Measurements from ENCODE around the gene NUDT7. TPM values are rescaled to one million over a fixed set of nuclear protein-coding genes. Genes with fewer than 3 reads are reported as not detected.

NUDT7 gene
- polyA plus RNA-seq (2013): 6.1 TPM

DNA sequence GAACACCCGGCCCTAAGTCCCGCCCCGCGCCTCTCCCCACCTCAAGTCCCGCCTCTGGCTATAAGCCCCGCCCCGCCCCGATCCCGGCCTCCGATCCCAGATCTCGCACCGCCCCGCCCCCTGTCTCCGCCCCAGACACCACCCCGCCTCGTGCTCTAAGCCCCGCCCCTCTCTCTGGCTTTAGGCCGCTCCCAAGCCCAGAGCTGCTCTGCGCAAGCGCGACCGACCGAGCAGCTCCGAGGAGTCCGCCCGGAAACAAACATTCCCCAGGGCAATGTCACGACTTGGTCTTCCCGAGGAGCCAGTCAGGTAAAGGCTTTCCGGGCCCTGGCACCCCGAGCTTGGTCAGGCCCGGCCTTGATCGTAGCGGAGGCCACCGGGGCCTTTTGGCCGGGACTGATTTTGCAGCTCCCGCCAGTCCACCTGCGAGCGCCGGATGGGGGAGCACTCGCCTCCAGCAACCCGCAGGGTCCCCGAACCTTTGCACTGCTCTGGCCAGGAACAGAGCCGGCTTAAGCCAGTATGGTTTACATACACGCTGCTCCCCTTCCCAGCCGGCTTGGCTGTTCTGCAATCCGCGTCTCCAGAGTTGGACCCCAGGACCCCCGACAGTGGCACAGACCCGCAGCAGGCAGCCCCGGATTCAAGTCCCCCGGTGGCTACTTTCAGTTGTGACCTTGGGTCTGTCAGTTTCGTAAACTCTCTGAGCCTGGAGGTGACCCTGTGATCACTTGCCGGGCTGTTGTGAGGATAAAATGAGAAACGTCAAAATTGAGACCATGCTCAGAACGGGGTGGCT is at the start of gene NUDT7:
Gene NUDT7 (plus strand): TSS at position 206 of the 799 bp plus-strand sequence. CDS start 69 bp downstream, at position 275.
- peaks cover 0 to 7% (median 0%) of the 10 kb centered on the region in 5 experiments for H3K9me3 ChIP-seq (ENCODE audit: control extremely low read depth in 1 of 5, control insufficient read depth in 4 of 5, insufficient read depth in 2 of 5, low read depth in 1 of 5, low read length in 4 of 5)
- H3K36me3 ChIP-seq (ENCODE audit: control insufficient read depth in 4 of 4, insufficient read depth in 4 of 4, low read length in 3 of 4): peaks cover 0 to 6% (median 0%) of the 10 kb centered on the region in 4 experiments
- H3K4me1 ChIP-seq (ENCODE audit: control extremely low read depth in 1 of 4, control insufficient read depth in 4 of 4, insufficient read depth in 4 of 4, low read length in 3 of 4): peaks cover 0 to 21% (median 17%) of the 10 kb centered on the region in 4 experiments
- peak; percentile 92 to 94 (median 93) for DNase-seq
- CTCF ChIA-PET: interaction anchor here (0.6 kb wide), 2 partner anchors 253 to 1562 kb away, joined by 3 read pairs; no protein-coding TSS in a partner anchor
- 0% methylated on average over 42 of the region's 55 CpGs for whole genome bisulfite sequencing (ENCODE audit: insufficient coverage)
- H3K4me3 ChIP-seq (ENCODE audit: control insufficient read depth in 1 of 7, extremely low read depth in 1 of 7, insufficient read depth in 4 of 7, low read depth in 2 of 7, low read length in 6 of 7): peak within 1 kb of the TSS; percentile 56 to 83 (median 81)
- H3K27ac ChIP-seq (ENCODE audit: insufficient read depth in 1 of 2, low read depth in 1 of 2, low read length in 2 of 2, poor library complexity in 1 of 2, severe bottlenecking in 2 of 2): peak within 1 kb of the TSS in 1 of 2 experiments; percentile 59
- no peaks in the 10 kb centered on the region for H3K27me3 ChIP-seq (replicated peaks in 2 of 5; ENCODE audit: control insufficient read depth in 4 of 5, insufficient read depth in 5 of 5, low read length in 4 of 5)
- POLR2A ChIA-PET: interaction anchor here (0.5 kb wide), 1 partner anchor 73 kb away, joined by 3 read pairs; no protein-coding TSS in a partner anchor

GRCh38 chr16:77674888-77675287 is 47.4 kb upstream of the NUDT7 start:
- DNase-seq: no peak

GRCh38 chr16:77675464-77676324 is 46.6 kb upstream of the NUDT7 start:
- Histone ChIP-seq H3K36me3 (ENCODE audit: control insufficient read depth in 4 of 4, insufficient read depth in 4 of 4, low read length in 3 of 4) (no peaks in the 10 kb centered on the region), H3K9me3 (ENCODE audit: control extremely low read depth in 1 of 5, control insufficient read depth in 4 of 5, insufficient read depth in 2 of 5, low read depth in 1 of 5, low read length in 4 of 5) (no peaks in the 10 kb centered on the region), H3K27me3 (replicated peaks in 2 of 5; ENCODE audit: control insufficient read depth in 4 of 5, insufficient read depth in 5 of 5, low read length in 4 of 5) (peaks cover 0 to 4% (median 0%) of the 10 kb centered on the region in 5 experiments), H3K27ac (ENCODE audit: insufficient read depth in 1 of 2, low read depth in 1 of 2, low read length in 2 of 2, poor library complexity in 1 of 2, severe bottlenecking in 2 of 2) (no peak overlapping the region), H3K4me3 (ENCODE audit: control insufficient read depth in 1 of 7, extremely low read depth in 1 of 7, insufficient read depth in 4 of 7, low read depth in 2 of 7, low read length in 6 of 7) (no peak overlapping the region), H3K4me1 (ENCODE audit: control extremely low read depth in 1 of 4, control insufficient read depth in 4 of 4, insufficient read depth in 4 of 4, low read length in 3 of 4) (peaks cover 0 to 32% (median 6%) of the 10 kb centered on the region in 4 experiments)
- peak; percentile 73 to 86 (median 82) for DNase-seq
- WGBS (ENCODE audit: insufficient coverage): 30% methylated on average over 13 of the region's 15 CpGs
- ChIA-PET CTCF (interaction anchor here (0.6 to 6.6 kb wide), 13 partner anchors 9 to 418 kb away, joined by 3 to 95 read pairs (median 4); no protein-coding TSS in a partner anchor), POLR2A (no interaction called here)

More at GRCh38 chr16:77674888-77675287, 47.4 kb upstream of the NUDT7 start:
- ChIA-PET POLR2A (no interaction called here), CTCF (interaction anchor here (0.7 to 6.6 kb wide), 9 partner anchors 9 to 419 kb away, joined by 3 to 95 read pairs (median 5); no protein-coding TSS in a partner anchor)
- no peaks in the 10 kb centered on the region for H3K36me3 ChIP-seq (ENCODE audit: control insufficient read depth in 4 of 4, insufficient read depth in 4 of 4, low read length in 3 of 4)
- H3K4me3 ChIP-seq (ENCODE audit: control insufficient read depth in 1 of 7, extremely low read depth in 1 of 7, insufficient read depth in 4 of 7, low read depth in 2 of 7, low read length in 6 of 7): no peak overlapping the region
- no peaks in the 10 kb centered on the region for H3K9me3 ChIP-seq (ENCODE audit: control extremely low read depth in 1 of 5, control insufficient read depth in 4 of 5, insufficient read depth in 2 of 5, low read depth in 1 of 5, low read length in 4 of 5)
- 59% methylated on average over 3 of the region's 4 CpGs for WGBS (ENCODE audit: insufficient coverage)
- peaks cover 0 to 4% (median 0%) of the 10 kb centered on the region in 5 experiments for H3K27me3 ChIP-seq (replicated peaks in 2 of 5; ENCODE audit: control insufficient read depth in 4 of 5, insufficient read depth in 5 of 5, low read length in 4 of 5)
- H3K4me1 ChIP-seq (ENCODE audit: control extremely low read depth in 1 of 4, control insufficient read depth in 4 of 4, insufficient read depth in 4 of 4, low read length in 3 of 4): peaks cover 0 to 26% (median 3%) of the 10 kb centered on the region in 4 experiments
- no peak overlapping the region for H3K27ac ChIP-seq (ENCODE audit: insufficient read depth in 1 of 2, low read depth in 1 of 2, low read length in 2 of 2, poor library complexity in 1 of 2, severe bottlenecking in 2 of 2)

- Histone ChIP-seq H3K9me3 (ENCODE audit: control extremely low read depth in 1 of 5, control insufficient read depth in 4 of 5, insufficient read depth in 2 of 5, low read depth in 1 of 5, low read length in 4 of 5) (no peaks in the 10 kb centered on the region), H3K27ac (ENCODE audit: insufficient read depth in 1 of 2, low read depth in 1 of 2, low read length in 2 of 2, poor library complexity in 1 of 2, severe bottlenecking in 2 of 2) (no peak overlapping the region), H3K4me1 (ENCODE audit: control extremely low read depth in 1 of 4, control insufficient read depth in 4 of 4, insufficient read depth in 4 of 4, low read length in 3 of 4) (peaks cover 0 to 32% (median 6%) of the 10 kb centered on the region in 4 experiments), H3K27me3 (replicated peaks in 2 of 5; ENCODE audit: control insufficient read depth in 4 of 5, insufficient read depth in 5 of 5, low read length in 4 of 5) (peaks cover 0 to 4% (median 0%) of the 10 kb centered on the region in 5 experiments), H3K4me3 (ENCODE audit: control insufficient read depth in 1 of 7, extremely low read depth in 1 of 7, insufficient read depth in 4 of 7, low read depth in 2 of 7, low read length in 6 of 7) (no peak overlapping the region), H3K36me3 (ENCODE audit: control insufficient read depth in 4 of 4, insufficient read depth in 4 of 4, low read length in 3 of 4) (no peaks in the 10 kb centered on the region)
- POLR2A ChIA-PET: no interaction called here
- 68% methylated on average over 3 of the region's 4 CpGs for WGBS (ENCODE audit: insufficient coverage)
- peak in 2 of 3 donors; percentile 15 to 33 for DNase-seq
- CTCF ChIA-PET: interaction anchor here (0.8 to 6.6 kb wide), 8 partner anchors 11 to 436 kb away, joined by 3 to 95 read pairs (median 3); no protein-coding TSS in a partner anchor
Measured at GRCh38 chr16:77677129-77677528, 45.2 kb upstream of the NUDT7 start.

- peak in 2 of 3 donors; percentile 3 to 6 for DNase-seq
- Histone ChIP-seq H3K36me3 (ENCODE audit: control insufficient read depth in 4 of 4, insufficient read depth in 4 of 4, low read length in 3 of 4) (no peaks in the 10 kb centered on the region), H3K27ac (ENCODE audit: insufficient read depth in 1 of 2, low read depth in 1 of 2, low read length in 2 of 2, poor library complexity in 1 of 2, severe bottlenecking in 2 of 2) (no peak overlapping the region), H3K4me1 (ENCODE audit: control extremely low read depth in 1 of 4, control insufficient read depth in 4 of 4, insufficient read depth in 4 of 4, low read length in 3 of 4) (peaks cover 0 to 32% (median 6%) of the 10 kb centered on the region in 4 experiments), H3K4me3 (ENCODE audit: control insufficient read depth in 1 of 7, extremely low read depth in 1 of 7, insufficient read depth in 4 of 7, low read depth in 2 of 7, low read length in 6 of 7) (no peak overlapping the region), H3K9me3 (ENCODE audit: control extremely low read depth in 1 of 5, control insufficient read depth in 4 of 5, insufficient read depth in 2 of 5, low read depth in 1 of 5, low read length in 4 of 5) (no peaks in the 10 kb centered on the region), H3K27me3 (replicated peaks in 2 of 5; ENCODE audit: control insufficient read depth in 4 of 5, insufficient read depth in 5 of 5, low read length in 4 of 5) (peaks cover 0 to 4% (median 0%) of the 10 kb centered on the region in 5 experiments)
- ChIA-PET CTCF (interaction anchor here (1.1 to 6.6 kb wide), 2 partner anchors 279 to 293 kb away, joined by 4 to 95 read pairs; no protein-coding TSS in a partner anchor), POLR2A (no interaction called here)
- WGBS (ENCODE audit: insufficient coverage): 91% methylated on average over 3 of the region's 3 CpGs
Measured at GRCh38 chr16:77679391-77679790, 42.9 kb upstream of the NUDT7 start.

DNA sequence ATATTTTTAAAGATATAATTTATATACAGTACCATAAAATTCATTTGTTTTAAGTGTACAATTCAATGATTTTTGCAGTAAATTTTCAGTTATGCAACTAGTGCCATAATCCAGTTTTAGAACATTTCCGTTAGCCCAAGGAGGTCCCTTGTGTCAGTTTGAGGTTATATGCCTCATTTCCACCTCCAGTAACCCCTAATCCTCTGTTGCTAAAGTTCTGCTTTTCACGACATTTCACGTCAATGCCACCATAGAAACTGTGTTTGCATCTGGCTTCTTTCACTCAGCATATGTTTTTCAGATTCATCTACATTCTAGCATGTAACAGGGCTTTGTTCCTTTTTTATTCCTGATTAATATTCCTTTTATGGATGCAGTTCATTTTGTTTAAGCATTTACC is 42.4 kb upstream of the NUDT7 start:
- Histone ChIP-seq H3K4me3 (ENCODE audit: control insufficient read depth in 1 of 7, extremely low read depth in 1 of 7, insufficient read depth in 4 of 7, low read depth in 2 of 7, low read length in 6 of 7) (no peak overlapping the region), H3K9me3 (ENCODE audit: control extremely low read depth in 1 of 5, control insufficient read depth in 4 of 5, insufficient read depth in 2 of 5, low read depth in 1 of 5, low read length in 4 of 5) (no peaks in the 10 kb centered on the region), H3K36me3 (ENCODE audit: control insufficient read depth in 4 of 4, insufficient read depth in 4 of 4, low read length in 3 of 4) (no peaks in the 10 kb centered on the region), H3K27me3 (replicated peaks in 2 of 5; ENCODE audit: control insufficient read depth in 4 of 5, insufficient read depth in 5 of 5, low read length in 4 of 5) (peaks cover 0 to 1% (median 0%) of the 10 kb centered on the region in 5 experiments), H3K27ac (ENCODE audit: insufficient read depth in 1 of 2, low read depth in 1 of 2, low read length in 2 of 2, poor library complexity in 1 of 2, severe bottlenecking in 2 of 2) (no peak overlapping the region), H3K4me1 (ENCODE audit: control extremely low read depth in 1 of 4, control insufficient read depth in 4 of 4, insufficient read depth in 4 of 4, low read length in 3 of 4) (peaks cover 0 to 32% (median 6%) of the 10 kb centered on the region in 4 experiments)
- 10% methylated on average over 2 of the region's 3 CpGs for WGBS (ENCODE audit: insufficient coverage)
- ChIA-PET POLR2A (no interaction called here), CTCF (interaction anchor here (6.6 kb wide), 1 partner anchor 293 kb away, joined by 95 read pairs; no protein-coding TSS in a partner anchor)
- peak; percentile 91 to 96 (median 95) for DNase-seq

All from common myeloid progenitor, CD34-positive (primary cell).